ENCODE data around the gene TMEM52.

The TMEM52 gene

GRCh38 chr1:1918901-1919303 is at the start of gene TMEM52:
TMEM52 (minus strand) TSS chr1:1919279; CDS start chr1:1919265, 14 bp downstream.
- H3K4me3 ChIP-seq (ENCODE audit: low read depth, low read length): peak within 1 kb of the TSS; percentile 43
- peak within 1 kb of the TSS; percentile 21; the same call in 1 of the 2 replicates for H3K27ac ChIP-seq (ENCODE audit: extremely low read depth, low read depth, low read length)
- ChIA-PET POLR2A (no interaction called here), CTCF (no interaction called here)
- H3K36me3 ChIP-seq (ENCODE audit: control insufficient read depth in 2 of 2, insufficient read depth in 1 of 2, low read length in 2 of 2): no peaks in the 10 kb centered on the region
- H3K4me1 ChIP-seq (ENCODE audit: control insufficient read depth, insufficient read depth, low read length): no peaks in the 10 kb centered on the region
- H3K9me3 ChIP-seq (ENCODE audit: control insufficient read depth, insufficient read depth, low read depth, low read length): no peaks in the 10 kb centered on the region
- TF ChIP-seq, protein P1, sequence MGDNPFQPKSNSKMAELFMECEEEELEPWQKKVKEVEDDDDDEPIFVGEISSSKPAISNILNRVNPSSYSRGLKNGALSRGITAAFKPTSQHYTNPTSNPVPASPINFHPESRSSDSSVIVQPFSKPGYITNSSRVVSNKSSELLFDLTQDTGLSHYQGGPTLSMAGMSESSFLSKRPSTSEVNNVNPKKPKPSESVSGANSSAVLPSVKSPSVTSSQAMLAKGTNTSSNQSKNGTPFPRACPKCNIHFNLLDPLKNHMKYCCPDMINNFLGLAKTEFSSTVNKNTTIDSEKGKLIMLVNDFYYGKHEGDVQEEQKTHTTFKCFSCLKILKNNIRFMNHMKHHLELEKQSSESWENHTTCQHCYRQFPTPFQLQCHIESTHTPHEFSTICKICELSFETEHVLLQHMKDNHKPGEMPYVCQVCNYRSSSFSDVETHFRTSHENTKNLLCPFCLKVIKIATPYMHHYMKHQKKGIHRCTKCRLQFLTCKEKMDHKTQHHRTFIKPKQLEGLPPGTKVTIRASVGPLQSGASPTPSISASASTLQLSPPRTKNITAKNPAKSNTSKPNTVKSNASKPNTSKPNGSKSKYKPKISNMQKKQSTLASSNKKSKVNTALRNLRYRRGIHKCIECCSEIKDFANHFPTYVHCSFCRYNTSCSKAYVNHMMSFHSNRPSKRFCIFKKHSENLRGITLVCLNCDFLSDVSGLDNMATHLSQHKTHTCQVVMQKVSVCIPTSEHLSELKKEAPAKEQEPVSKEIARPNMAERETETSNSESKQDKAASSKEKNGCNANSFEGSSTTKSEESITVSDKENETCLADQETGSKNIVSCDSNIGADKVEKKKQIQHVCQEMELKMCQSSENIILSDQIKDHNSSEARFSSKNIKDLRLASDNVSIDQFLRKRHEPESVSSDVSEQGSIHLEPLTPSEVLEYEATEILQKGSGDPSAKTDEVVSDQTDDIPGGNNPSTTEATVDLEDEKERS (tag by site-specific recombination; IDR thresholded peaks at IDR 0.05): no peak
- TF ChIP-seq, protein P2, sequence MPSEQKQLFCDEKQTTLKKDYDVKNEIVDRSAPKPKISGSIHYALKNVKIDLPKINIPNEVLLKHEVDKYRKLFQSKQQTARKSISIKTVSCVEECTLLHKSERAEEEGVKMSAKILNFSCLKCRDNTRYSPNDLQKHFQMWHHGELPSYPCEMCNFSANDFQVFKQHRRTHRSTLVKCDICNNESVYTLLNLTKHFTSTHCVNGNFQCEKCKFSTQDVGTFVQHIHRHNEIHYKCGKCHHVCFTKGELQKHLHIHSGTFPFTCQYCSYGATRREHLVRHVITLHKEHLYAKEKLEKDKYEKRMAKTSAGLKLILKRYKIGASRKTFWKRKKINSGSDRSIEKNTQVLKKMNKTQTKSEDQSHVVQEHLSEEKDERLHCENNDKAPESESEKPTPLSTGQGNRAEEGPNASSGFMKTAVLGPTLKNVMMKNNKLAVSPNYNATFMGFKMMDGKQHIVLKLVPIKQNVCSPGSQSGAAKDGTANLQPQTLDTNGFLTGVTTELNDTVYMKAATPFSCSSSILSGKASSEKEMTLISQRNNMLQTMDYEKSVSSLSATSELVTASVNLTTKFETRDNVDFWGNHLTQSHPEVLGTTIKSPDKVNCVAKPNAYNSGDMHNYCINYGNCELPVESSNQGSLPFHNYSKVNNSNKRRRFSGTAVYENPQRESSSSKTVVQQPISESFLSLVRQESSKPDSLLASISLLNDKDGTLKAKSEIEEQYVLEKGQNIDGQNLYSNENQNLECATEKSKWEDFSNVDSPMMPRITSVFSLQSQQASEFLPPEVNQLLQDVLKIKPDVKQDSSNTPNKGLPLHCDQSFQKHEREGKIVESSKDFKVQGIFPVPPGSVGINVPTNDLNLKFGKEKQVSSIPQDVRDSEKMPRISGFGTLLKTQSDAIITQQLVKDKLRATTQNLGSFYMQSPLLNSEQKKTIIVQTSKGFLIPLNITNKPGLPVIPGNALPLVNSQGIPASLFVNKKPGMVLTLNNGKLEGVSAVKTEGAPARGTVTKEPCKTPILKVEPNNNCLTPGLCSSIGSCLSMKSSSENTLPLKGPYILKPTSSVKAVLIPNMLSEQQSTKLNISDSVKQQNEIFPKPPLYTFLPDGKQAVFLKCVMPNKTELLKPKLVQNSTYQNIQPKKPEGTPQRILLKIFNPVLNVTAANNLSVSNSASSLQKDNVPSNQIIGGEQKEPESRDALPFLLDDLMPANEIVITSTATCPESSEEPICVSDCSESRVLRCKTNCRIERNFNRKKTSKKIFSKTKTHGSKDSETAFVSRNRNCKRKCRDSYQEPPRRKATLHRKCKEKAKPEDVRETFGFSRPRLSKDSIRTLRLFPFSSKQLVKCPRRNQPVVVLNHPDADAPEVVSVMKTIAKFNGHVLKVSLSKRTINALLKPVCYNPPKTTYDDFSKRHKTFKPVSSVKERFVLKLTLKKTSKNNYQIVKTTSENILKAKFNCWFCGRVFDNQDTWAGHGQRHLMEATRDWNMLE (tag by site-specific recombination; conservative IDR thresholded peaks at IDR 0.05; ENCODE audit: low read depth): no peak
- TF ChIP-seq KLF16 (tag by site-specific recombination; IDR thresholded peaks at IDR 0.05) (no peak), ZNF146 (tag by site-specific recombination; IDR thresholded peaks at IDR 0.05) (no peak), ZNF114 (tag by site-specific recombination; IDR thresholded peaks at IDR 0.05) (no peak), ZNF610 (tag by site-specific recombination; IDR thresholded peaks at IDR 0.05; ENCODE audit: borderline replicate concordance) (peak; percentile 99), ZNF701 (tag by site-specific recombination; IDR thresholded peaks at IDR 0.05) (no peak), HIC1 (tag by site-specific recombination; IDR thresholded peaks at IDR 0.05) (no peak), KLF7 (tag by site-specific recombination; IDR thresholded peaks at IDR 0.05; ENCODE audit: borderline replicate concordance) (no peak), SCRT2 (tag by site-specific recombination; IDR thresholded peaks at IDR 0.05) (peak; percentile 86), ZNF677 (tag by site-specific recombination; IDR thresholded peaks at IDR 0.05) (no peak), ZSCAN23 (tag by site-specific recombination; IDR thresholded peaks at IDR 0.05) (no peak), KLF1 (tag by site-specific recombination; IDR thresholded peaks at IDR 0.05) (no peak), GLI2 (tag by site-specific recombination; IDR thresholded peaks at IDR 0.05; ENCODE audit: borderline replicate concordance, low read depth) (no peak), OSR2 (tag by site-specific recombination; IDR thresholded peaks at IDR 0.05) (peak; percentile 83), ZNF561 (tag by site-specific recombination; IDR thresholded peaks at IDR 0.05; ENCODE audit: borderline replicate concordance) (peak; percentile 23; the same call in 1 of the 2 replicates), SP2 (tag by site-specific recombination; IDR thresholded peaks at IDR 0.05) (no peak), ZSCAN30 (tag by site-specific recombination; IDR thresholded peaks at IDR 0.05) (peak; percentile 67), BCL6B (tag by site-specific recombination; IDR thresholded peaks at IDR 0.05) (no peak), ZEB2 (tag by site-specific recombination; IDR thresholded peaks at IDR 0.05) (no peak), ZNF426 (tag by site-specific recombination; IDR thresholded peaks at IDR 0.05) (no peak), ZNF24 (tag by site-specific recombination; IDR thresholded peaks at IDR 0.05) (no peak), ZNF707 (tag by site-specific recombination; IDR thresholded peaks at IDR 0.05) (no peak), ZFHX2 (tag by site-specific recombination; conservative IDR thresholded peaks at IDR 0.05) (no peak), ZNF23 (tag by site-specific recombination; IDR thresholded peaks at IDR 0.05; ENCODE audit: borderline replicate concordance) (no peak), SP7 (tag by site-specific recombination; IDR thresholded peaks at IDR 0.05) (no peak)
- TF ChIP-seq, protein P3, sequence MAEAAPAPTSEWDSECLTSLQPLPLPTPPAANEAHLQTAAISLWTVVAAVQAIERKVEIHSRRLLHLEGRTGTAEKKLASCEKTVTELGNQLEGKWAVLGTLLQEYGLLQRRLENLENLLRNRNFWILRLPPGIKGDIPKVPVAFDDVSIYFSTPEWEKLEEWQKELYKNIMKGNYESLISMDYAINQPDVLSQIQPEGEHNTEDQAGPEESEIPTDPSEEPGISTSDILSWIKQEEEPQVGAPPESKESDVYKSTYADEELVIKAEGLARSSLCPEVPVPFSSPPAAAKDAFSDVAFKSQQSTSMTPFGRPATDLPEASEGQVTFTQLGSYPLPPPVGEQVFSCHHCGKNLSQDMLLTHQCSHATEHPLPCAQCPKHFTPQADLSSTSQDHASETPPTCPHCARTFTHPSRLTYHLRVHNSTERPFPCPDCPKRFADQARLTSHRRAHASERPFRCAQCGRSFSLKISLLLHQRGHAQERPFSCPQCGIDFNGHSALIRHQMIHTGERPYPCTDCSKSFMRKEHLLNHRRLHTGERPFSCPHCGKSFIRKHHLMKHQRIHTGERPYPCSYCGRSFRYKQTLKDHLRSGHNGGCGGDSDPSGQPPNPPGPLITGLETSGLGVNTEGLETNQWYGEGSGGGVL (tag by site-specific recombination; IDR thresholded peaks at IDR 0.05): no peak; the same call in 1 of the 2 replicates
